CD4-positive, alpha-beta T cell treated with Interleukin-21 for 1 hour (primary cell): Measurements from ENCODE around the gene DDX1.

ENCODE experiments used
- DNase-seq: peaks from one replicate; pipeline ENCODE4 v3.0.0-alpha.2; 2020

The DDX1 gene

GRCh38 chr2:15647622-15648590 lies 56.2 kb downstream of the DDX1 start:
- DNase-seq = no peak

GRCh38 chr2:15648593-15649525 lies 57.2 kb downstream of the DDX1 start:
- DNase-seq = no peak

GRCh38 chr2:15649561-15650255 lies 58.0 kb downstream of the DDX1 start:
- DNase-seq = no peak

- no peak for DNase-seq
These were observed 59.1 kb downstream of the DDX1 start for GRCh38 chr2:15650616-15651366.

- no peak for DNase-seq
These were observed 59.7 kb downstream of the DDX1 start for GRCh38 chr2:15651367-15651727.

GRCh38 chr2:15652252-15652651 lies 60.6 kb downstream of the DDX1 start:
- no peak for DNase-seq

GRCh38 chr2:15652801-15653200 lies 61.1 kb downstream of the DDX1 start:
- DNase-seq = no peak

- DNase-seq = no peak
These were observed 62.4 kb downstream of the DDX1 start for GRCh38 chr2:15653806-15654726.

- DNase-seq = no peak
These were observed 63.0 kb downstream of the DDX1 start for GRCh38 chr2:15654727-15655073.

GRCh38 chr2:15655123-15655887 lies 63.6 kb downstream of the DDX1 start:
- no peak for DNase-seq

- DNase-seq = no peak
These were observed 64.4 kb downstream of the DDX1 start for GRCh38 chr2:15656090-15656489.

GRCh38 chr2:15657759-15658158 lies 66.1 kb downstream of the DDX1 start:
- DNase-seq = no peak

- no peak for DNase-seq
These were observed 67.2 kb downstream of the DDX1 start for GRCh38 chr2:15658911-15659310.

- no peak for DNase-seq
These were observed 69.0 kb downstream of the DDX1 start for GRCh38 chr2:15660491-15661294.

GRCh38 chr2:15661295-15661569 lies 69.6 kb downstream of the DDX1 start:
- no peak for DNase-seq

GRCh38 chr2:15662026-15662425 lies 70.4 kb downstream of the DDX1 start:
- no peak for DNase-seq

GRCh38 chr2:15662579-15662978 lies 70.9 kb downstream of the DDX1 start:
- no peak for DNase-seq

GRCh38 chr2:15663802-15664201 lies 72.1 kb downstream of the DDX1 start:
- DNase-seq = no peak

- DNase-seq = no peak
These were observed 72.8 kb downstream of the DDX1 start for GRCh38 chr2:15664273-15665066.
